GM19035 (cell line): ENCODE results near the gene SHMT2.
"Not testable (repeated sequence)": the region's sequence is repeated elsewhere in the genome, so short reads cannot be mapped to it uniquely, and the experiment has no call there.

Experiments used
- ATAC-seq: cut with Tn5 transposase; IDR thresholded peaks from one replicate; pipeline ENCODE4 v1.9.1; 2021; ENCODE audit not compliant: unreplicated experiment

Gene SHMT2

DNA sequence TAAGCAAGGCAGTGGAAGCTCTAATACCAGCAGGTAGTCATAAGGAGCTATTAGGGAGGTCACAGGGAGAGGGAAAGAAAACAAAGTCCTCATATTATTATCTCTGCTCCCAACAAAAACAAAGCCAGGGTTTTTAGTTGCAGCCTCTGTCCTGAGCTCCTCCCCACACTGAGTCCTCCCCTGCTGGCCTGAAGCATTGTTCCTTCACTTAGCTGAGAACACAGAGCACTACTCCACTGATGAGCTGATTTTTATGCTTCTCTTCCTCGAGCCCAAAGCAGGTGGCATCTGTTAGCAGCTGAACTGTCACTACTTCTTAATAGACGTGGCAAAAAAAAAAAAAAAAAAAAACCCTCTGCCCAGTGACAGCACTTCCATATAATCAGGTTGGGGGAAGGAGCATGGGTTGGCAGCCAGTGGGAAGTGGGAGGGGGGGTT, 31.9 kb downstream of the SHMT2 start:
- ATAC-seq, result no peak

GRCh38 chr12:57262126-57262822, 32.8 kb downstream of the SHMT2 start:
- ATAC-seq, result no peak

DNA sequence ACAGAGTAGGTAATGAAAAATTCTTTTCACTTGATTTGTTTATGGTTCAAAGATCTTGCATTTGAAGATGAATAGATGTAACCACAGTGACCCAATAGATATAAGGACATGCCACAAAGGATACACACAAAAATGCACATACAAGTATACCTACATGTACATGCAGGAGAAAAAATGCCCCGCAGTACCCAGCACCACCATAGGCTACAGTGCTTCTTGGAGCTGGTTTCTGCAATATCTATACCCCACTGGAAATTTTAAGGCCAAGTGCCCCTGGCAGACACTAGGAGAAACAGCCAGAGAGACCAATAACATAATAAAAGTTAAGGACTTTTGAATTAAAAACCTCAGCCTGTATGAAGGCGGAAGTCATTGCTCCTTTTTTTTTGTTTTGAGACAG, 33.6 kb downstream of the SHMT2 start:
- ATAC-seq, result no peak

- ATAC-seq, result no peak
These were observed 37.2 kb downstream of the SHMT2 start for GRCh38 chr12:57266681-57267080.

GRCh38 chr12:57268264-57268663, 38.8 kb downstream of the SHMT2 start:
- no peak for ATAC-seq

DNA sequence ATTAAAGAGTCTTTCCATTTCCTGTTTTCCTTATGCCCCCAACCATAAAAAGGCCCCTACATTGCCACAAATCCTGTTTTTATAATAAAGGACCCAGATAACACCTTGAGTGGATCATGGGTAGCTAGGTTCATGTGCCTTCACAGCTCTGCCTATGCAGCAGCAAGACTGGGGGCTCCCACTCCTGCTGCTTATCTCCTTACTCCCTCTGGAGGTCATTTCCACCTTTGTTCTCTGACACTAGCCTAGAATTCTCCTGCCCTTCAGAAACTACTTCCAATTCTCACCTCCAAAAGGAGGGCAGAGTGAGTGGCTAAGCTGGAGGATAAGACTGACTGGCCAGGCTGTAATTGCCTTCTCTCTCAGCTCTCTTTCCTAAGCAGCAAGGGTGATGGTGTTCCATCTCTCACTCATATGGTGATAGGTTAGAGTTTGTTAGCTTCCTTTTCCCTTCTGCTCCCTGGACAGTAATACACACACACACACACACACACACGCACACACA, 41.5 kb downstream of the SHMT2 start:
- no peak for ATAC-seq

GRCh38 chr12:57272337-57273151, 43.0 kb downstream of the SHMT2 start:
- no peak for ATAC-seq

- ATAC-seq, result no peak
These were observed 44.0 kb downstream of the SHMT2 start for GRCh38 chr12:57273516-57273915.

GRCh38 chr12:57276233-57276632, 46.7 kb downstream of the SHMT2 start:
- ATAC-seq, result not testable (repeated sequence)

- no peak for ATAC-seq
These were observed 47.5 kb downstream of the SHMT2 start for GRCh38 chr12:57276935-57277563.

- no peak for ATAC-seq
These were observed 49.2 kb downstream of the SHMT2 start for GRCh38 chr12:57278465-57279381.

- peak; percentile 96 for ATAC-seq
These were observed 50.9 kb downstream of the SHMT2 start for GRCh38 chr12:57280211-57281062.

DNA sequence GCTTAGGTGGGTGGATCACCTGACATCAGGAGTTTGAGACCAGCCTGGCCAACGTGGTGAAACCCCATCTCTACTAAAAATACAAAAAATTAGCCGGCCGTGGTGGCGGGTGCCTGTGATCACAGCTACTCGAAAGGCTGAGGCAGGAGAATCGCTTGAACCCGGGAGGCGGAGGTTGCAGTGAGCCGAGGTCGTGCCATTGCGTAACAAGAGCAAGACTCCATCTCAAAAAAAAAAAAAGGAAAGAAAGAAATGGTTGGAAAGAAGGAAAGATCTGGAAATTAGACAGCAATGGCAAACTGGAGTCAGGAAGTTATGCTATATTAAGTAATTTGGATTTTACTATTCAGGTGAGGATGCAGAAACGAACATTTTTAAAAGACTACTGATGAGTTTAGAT, 52.6 kb downstream of the SHMT2 start:
- not testable (repeated sequence) for ATAC-seq
